Right ventricle myocardium superior (tissue), 1 donor: ENCODE data around the gene CHCHD4. TPM values are rescaled to one million over a fixed set of nuclear protein-coding genes. Genes with fewer than 3 reads are reported as not detected.

ENCODE experiments used
- ATAC-seq: fragments of 200-7000 bp; cut with Tn5 transposase; one replicate; pipeline ENCODE4 v1.9.1; 2020; ENCODE audit warnings: mild to moderate bottlenecking; ENCODE audit not compliant: poor library complexity
- DNase-seq: peaks from one replicate; pipeline ENCODE4 v3.0.0-alpha.2; 2020
- intact Hi-C: fragments of 100-400 bp; cut with DNase I; formaldehyde crosslinking; loops from one replicate; pipeline ENCODE4 v1.11.2; 2022
- long read RNA-seq: library from polyadenylated mRNA; unstranded; transcript quantifications from one replicate; pipeline ENCODE4 v2.0.0, GENCODE V29; 2021
- total RNA-seq: library from RNA; stranded (reverse); fragmentation: NEBNext Ultra II Directional; extraction: Animal tissue kit (Norgen Biotek cat#: 25700); gene quantifications from one replicate; pipeline ENCODE4 v1.2.1, GENCODE V29; 2021
- donor health status: DM: no; HTN: yes; CAD: no; lungs with severe emphysema.

Gene CHCHD4
- total RNA-seq = 35.9 TPM
- long read RNA-seq, transcript CHCHD4-202 (3 exons, 1,405 nt) = major isoform, 55 of 74 reads
- long read RNA-seq, transcript CHCHD4-201 (4 exons, 1,603 nt) = minor isoform, 16 of 74 reads
- long read RNA-seq, partial matches to known transcripts = 1 of 74 reads
- long read RNA-seq, other reads (novel, unspliced or antisense) = 2 of 74 reads

DNA sequence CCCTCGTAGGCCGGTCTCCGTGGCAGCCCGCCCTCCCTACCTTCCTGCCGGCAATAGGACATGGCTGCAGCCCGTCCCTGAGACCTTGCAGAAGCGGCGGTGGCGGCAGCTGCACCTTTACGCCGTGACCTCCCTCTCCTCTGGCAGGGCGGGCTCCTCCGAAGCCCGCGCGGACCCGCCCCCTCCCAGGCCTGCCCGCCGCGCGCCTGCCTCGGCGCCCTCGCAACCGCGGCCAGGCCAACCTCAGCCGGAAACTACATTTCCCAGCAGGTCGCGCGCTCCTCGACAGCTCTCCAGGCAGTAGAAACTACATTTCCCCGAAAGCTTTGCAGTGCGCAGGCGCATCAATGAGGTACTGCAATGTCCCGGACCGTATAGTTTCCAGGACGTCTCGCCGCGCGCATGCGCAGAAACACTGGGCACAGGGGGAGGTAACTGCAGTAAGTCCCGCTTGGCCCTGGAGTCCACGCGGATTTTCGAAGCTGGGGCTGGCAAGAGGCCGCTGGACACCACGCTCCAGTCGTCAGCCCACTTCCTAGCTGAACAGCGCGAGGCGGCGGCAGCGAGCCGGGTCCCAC lies at the start of gene CHCHD4, which contains the start of gene TMEM43:
TSS of gene CHCHD4 (minus strand) at position 256 of the 578 bp plus-strand sequence. CDS start at position 62, 194 bp downstream.
TSS of gene TMEM43 (plus strand) at position 438 of the 578 bp plus-strand sequence. CDS start 142 bp downstream, outside the sequence.
- intact Hi-C loops = no loop called here
- ATAC-seq = peak; percentile 95
- peak; percentile 100 for DNase-seq

DNA sequence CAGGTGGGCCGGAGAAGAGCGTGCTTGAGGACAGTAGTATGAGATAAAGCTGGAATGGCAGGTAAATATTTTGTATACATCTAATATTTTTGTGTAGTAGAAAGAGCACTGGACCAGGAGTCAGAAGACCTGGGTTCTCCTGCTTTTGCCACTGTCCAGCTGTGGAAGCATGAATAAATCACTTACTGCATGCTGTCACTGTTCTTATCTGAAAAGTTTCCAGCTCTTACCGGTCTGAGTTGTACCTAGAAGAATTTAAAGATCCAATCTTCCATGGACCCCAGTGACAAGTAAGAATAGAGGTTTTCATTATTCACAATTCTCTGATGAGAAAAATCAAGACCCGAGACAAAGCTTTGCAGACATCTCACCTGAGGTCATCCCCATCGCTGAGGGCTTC lies 47.8 kb upstream of the CHCHD4 start:
- intact Hi-C loops = no loop called here
- ATAC-seq (no peak), DNase-seq (no peak)

DNA sequence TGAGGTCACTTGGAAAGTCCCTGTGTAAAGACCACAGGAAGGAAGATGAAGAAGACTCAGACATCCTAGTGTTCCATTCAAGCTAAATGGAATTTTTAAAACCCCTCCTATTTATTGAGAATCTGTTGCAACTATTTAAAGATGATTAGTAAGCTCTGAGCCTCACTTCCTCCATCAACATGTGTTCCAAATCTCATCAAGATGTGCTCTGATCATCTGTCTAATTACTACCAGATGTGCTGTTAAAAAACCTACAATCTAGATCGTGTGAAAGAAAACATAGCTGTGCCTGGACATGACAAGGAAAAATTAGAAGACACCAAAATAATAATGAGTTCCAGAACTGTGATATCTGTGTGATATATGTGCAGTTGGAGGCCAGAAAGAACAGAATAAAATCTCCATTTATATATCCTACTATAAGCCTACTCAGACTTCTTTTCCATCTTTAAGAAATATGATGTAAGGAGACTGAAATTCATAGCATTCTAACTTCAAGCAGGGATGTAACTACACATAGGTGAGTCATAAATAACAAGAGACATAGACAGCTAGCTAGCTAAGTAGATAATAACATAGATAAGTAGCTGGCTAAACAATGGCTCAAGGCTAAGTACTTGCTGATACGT lies 46.0 kb upstream of the CHCHD4 start:
- ATAC-seq (no peak), DNase-seq (no peak)
- intact Hi-C loops = no loop called here

DNA sequence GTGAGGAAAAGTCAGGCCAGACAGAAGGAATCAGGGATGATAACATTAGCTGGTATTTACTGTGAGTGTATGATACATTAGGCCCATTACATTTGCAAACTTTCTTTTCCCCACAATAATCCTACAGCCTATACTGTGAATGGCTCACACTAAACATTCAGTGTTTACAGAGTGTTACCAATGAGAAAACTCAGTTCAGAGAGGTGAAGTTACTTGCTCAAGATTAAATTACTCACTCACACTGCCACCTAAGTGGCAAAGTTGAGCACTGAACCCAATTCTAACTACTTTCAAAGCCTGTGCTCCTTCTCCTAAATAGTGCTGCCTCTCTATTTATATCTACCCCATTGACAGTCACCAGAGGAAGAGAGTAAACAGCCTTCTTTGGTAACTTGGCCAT lies 45.2 kb upstream of the CHCHD4 start:
- no peak for DNase-seq
- intact Hi-C loops = no loop called here
- ATAC-seq = no peak

DNA sequence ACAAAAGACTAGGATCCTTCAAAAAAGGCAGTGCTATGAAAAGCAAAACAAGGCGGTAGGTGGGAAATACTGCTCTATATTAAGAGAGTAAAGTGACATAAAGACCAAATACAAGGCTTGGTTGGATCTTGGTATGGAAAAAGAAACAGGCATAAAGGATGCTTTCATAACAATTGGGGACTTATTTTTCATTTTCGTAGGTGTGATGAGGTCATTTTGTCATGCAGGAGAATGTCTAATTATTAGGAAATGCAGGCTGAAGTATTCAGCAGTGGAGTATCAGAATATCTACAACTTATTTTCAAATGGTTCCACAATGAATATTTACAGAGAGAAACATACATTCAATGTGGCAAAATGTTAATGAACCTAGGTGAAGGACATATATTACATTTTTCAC lies 44.8 kb upstream of the CHCHD4 start:
- intact Hi-C loops = no loop called here
- DNase-seq (no peak), ATAC-seq (no peak)

DNA sequence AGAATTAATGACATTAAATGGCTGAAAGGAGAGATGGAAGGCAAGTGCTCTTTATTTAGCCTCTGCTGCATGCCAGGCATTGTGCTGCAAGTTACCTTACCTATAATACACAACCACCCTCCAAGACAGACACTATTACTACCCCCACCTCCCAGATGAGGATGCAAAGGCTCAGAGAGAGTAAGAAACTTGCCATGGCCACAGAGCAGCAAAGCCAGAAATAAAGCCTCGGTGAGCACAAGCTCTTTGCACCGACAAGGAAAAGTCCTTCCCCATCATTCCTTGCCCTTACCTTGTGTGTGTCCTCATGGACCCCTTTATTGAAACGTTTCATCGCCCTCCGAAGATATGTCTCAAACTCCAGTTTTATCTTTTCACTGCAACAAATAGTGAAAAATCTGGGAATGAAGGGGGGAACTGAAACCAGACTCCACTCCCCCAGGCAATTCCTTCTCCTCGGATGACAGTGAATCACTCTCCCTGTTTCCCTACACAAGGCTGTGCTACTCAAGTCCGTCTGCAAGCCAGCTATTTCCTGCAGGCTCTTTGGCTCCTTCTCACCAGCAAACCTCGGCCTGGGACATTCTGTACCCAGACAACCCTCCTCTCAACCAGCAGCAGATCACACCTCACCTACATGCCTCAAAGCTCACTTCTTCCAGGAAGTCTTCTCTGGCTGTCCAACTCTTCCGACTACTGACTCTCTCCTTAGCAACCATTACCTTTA lies 42.4 kb upstream of the CHCHD4 start:
- intact Hi-C loops = no loop called here
- DNase-seq (no peak), ATAC-seq (no peak)

DNA sequence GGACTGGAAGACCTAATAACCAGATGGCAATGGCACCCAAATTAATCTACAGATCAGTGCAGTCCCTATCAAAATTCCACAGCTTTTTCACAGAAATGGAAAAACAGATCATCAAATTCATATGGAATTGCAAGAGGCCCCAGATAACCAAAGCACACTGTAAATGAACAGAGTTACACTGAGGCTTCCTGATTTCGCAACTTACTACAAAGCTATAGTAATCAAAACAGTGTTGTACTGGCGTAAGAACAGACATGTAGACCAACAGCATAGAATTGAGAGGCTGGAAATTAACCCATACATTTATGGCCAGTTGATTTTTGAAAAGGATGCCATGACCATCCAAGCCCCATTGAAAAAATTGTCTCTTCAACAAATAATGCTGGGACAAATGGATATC lies 37.5 kb upstream of the CHCHD4 start:
- ATAC-seq (no peak), DNase-seq (no peak)
- intact Hi-C loops = no loop called here

DNA sequence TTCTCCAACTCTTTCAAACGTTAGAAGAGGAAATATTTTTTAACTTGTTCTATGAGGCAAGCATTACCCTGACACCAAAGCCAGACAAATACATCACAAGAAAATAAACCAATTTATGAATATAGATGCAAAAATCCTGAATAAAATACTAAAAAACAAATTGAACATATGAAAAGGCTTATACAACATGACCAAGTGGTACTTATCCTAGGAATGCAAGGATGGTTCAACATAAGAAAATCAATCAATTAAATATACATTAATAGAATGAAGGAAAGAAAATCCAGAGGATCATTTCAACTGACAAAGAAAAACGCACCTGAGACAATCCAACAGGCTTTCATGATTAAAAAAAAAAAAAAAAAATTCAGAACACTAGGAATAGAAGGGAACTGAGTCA lies 36.6 kb upstream of the CHCHD4 start:
- intact Hi-C loops = no loop called here
- DNase-seq = no peak
- ATAC-seq = no peak

DNA sequence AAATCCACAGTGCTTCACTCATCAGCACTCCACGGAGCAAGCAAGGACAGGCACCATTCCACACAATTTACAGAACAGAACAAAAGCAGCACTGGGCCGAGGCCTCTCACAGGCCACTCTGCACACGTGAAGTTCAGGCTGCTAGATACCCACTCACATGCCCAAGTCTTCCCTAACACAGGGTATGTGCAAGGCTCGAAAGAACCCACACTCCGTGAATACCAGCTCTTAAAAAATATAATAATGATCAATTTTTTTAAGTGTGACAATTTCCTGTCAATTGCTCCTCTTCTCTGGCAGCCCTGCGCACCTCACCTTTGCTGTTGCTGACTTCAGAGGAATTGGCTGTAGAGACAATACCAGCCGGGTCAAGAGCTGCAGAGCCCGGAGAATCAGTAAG lies 34.8 kb upstream of the CHCHD4 start:
- DNase-seq (no peak), ATAC-seq (no peak)
- intact Hi-C loops = no loop called here

DNA sequence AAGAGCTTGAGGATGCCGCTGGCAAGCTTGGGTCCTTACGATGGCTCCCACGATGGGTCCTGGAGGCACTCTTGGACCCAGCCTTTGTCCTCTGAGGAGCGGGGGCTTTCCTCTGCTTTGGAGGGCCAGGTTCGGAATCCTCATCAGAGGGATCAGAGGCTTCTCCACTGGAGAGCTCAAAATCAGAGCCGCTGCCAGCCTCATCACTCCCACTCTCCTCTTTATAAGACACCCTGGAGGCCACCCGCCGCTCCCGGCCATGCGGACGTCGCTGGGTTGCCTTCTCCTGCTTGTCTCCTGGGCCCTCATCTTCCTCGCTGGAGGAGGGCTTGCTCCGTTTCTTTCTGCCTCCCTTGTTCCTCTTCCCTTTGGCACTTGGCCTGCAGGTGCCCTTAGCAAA lies 33.7 kb upstream of the CHCHD4 start:
- ATAC-seq (no peak), DNase-seq (no peak)
- intact Hi-C loops = no loop called here

DNA sequence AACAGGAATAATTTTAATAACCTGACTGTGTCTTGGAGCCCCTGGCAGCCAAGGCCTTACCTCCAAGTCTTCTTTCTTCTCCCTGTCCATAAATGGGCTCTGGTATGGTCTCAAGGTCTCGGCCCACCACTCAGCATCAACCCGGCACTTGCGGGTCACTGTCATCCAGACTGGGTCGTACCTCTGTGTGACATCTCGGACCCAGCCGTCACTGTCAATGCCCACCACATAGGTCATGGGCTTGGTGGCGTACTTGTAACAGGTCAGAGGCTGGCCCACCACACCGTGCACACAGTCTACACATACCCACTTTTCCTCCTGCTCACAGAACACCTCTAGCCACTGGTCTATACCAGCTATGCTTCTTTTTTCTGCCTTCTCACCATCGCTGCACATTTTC lies 33.3 kb upstream of the CHCHD4 start:
- ATAC-seq (no peak), DNase-seq (no peak)
- intact Hi-C loops = no loop called here

DNA sequence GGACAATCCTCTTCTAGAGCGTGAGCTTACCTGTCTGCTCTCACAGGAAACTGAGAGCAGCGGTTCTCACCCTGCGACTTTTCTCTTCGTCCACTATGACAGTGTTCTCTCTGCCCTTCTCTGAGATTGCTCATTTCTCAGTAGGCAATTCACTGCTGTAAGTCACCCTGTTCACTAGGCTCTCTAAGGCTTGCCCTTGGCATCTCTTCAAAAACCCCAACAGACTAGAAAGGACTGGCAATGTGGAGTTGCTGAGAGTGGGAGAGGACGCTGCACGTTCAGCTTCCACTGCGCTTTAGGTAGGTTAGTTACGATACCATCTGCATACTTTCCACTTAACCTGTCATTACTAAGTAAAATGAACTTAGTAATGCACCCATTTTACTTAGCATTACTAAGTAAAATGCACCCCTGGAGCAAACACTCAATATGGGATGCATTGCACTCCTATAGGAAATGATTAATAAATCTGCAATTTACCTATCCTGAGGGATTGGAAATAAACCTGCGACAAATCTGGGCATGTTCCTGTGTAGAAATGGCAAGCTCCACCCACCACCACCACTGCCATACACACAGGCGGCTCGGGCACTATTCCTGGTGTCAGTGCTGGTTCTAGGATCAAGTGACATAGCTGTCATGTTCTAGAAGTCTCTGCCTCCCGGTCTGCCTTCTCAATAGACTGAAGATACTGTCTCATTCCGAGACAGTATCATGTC lies 32.3 kb upstream of the CHCHD4 start:
- intact Hi-C loops = no loop called here
- no peak for ATAC-seq
- no peak for DNase-seq

DNA sequence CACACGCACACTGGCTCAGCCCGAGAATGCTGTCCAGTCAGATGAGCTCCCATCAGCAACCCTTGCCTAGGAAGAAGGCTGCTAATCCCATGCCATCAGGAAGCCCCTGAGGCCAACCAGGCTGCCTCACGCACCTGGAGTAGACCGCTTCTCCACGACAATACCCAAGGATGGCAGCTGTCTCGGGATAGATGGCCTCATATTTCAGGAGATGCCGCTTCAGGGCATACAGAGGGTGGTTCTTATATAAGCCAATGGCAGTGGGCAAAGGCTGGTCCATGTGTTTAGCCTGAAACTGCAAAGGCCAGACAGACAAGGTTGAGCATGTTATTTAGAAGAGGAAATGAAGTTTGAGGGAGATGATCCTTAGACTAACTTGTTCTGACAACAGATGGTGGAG lies 31.5 kb upstream of the CHCHD4 start:
- no peak for ATAC-seq
- DNase-seq = no peak
- intact Hi-C loops = no loop called here

DNA sequence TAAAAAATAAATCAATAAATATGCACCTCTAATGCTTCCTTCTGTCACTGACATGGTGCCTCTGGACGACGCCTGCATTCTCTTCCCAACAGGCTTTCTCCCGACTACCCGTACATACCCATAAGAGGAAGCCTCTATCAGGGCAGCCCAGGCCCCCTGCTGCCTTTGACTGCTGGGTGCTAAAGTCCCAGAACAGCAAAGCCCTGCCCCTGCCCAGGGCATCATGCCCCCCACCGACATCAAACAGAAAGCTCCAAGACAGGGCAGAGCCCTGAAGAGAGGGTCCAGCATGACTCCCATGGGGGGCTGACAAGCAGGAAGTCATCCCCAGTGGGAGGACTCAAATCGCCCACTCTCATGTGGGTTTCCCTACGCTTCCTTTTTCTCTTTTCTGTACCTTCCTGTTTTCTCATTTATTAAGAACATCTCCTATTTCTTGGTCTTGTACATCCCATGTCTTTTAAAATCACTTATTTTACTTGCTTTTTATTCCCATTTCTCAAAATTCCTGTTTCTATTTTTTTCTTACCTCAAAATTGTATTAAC lies 30.3 kb upstream of the CHCHD4 start:
- DNase-seq (no peak), ATAC-seq (no peak)
- intact Hi-C loops = no loop called here

DNA sequence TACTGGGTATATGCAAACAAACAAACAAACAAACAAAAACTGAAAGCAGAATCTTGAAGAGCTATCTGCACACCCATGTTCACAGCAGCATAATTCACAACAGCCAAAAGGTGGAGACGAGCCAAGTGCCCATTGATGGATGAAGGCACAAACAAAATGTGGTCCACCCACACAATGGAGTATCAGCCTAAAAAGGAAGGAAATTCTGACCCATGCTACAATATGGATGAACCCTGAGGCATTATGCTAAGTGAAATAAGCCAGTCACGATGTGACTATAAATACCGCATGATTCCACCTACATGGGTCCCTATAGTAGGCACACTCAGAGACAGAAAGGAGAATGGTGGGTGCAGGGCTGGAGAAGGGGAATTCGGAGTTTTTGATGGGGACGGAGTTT lies 29.6 kb upstream of the CHCHD4 start:
- ATAC-seq = no peak
- no peak for DNase-seq
- intact Hi-C loops = no loop called here

DNA sequence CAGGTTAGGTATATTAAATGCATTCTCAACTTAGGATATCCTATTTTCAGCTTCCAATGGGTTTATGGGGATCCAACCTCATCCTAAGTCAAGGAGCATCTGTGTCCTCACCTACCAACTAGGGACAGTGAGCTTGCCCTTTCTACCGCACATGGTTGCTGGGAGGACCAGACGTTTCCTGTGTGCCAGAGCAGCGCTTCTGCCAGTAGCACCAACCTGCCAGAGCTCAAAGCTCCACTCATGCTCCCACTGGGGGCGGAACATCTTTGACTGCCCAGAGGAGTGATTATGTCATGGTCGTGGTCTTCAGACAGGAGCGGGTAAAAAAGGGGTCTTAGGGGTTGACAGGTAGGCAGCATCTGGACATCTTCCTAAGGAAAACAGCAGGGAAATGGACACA lies 29.0 kb upstream of the CHCHD4 start:
- DNase-seq (no peak), ATAC-seq (no peak)
- intact Hi-C loops = no loop called here

DNA sequence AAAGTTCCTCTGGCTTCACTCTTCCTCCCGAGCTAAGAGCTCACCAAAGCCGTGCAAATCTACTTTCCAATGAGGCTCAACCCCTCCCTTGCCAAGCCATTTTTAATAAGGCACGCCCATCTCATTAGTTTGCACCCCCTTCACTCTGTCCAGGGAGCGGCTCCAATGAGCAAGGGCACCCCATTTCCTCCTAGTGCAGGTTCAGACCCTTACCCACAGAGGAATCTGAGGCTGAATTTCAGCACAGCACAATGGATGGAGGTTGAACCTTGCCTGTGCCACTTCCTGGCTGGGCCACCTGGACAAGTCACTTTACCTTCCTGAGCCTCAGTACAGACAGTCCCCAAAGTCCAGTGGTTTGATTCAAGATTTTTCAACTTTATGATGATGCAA lies 28.3 kb upstream of the CHCHD4 start:
- intact Hi-C loops = no loop called here
- no peak for DNase-seq
- ATAC-seq = no peak

DNA sequence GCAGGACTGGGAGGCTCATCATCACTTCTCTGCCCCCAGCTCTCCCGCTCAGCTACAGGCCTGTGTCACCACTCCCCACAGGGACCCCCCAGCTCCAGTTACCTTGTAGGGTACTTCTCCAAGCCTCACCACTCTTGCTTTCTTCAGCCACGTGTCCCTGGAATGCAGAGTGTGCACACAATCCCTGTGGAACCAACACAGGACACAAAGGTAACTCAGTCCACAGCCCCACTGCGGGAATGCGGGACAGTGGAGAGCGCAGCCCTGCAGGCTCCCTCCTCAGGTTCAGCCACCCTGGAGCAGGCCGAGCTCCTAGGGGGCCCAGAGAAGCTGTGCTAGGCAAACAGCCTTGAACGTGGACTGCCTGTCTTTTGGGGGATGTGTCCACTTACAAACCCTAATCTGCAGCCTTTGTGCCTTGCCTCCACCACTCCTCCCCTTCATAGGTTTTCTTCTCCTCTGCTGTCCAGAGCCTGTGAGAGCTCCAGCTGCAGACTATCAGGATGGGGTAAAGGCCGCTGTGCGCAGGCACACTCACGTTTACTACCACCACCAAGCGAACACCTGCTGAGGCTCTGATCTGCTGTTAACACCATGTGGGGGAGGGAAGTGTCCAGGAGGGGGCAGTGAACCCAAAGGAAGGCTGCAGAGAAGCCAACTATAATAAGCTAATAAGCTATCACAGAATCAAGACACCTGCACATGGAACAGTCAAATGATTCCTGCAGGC lies 27.7 kb upstream of the CHCHD4 start:
- ATAC-seq = no peak
- intact Hi-C loops = no loop called here
- DNase-seq = no peak
